Endodermal cell (in vitro differentiated cells): Measurements from ENCODE around the gene FOXI1. TPM values are rescaled to one million over a fixed set of nuclear protein-coding genes. Genes with fewer than 3 reads are reported as not detected.

Source experiments
- DNase-seq: peaks from one replicate; pipeline ENCODE4 v3.0.0-alpha.2; 2017
- H3K27ac ChIP-seq: 2 replicates; pipeline ENCODE4 v1.5.1; 2013; ENCODE audit warnings: mild to moderate bottlenecking, low read depth, low read length, moderate library complexity
- H3K27me3 ChIP-seq: 2 replicates; pipeline ENCODE4 v1.6.1; 2013; ENCODE audit warnings: mild to moderate bottlenecking, low read length, moderate library complexity; ENCODE audit not compliant: insufficient read depth, control insufficient read depth, poor library complexity, severe bottlenecking
- H3K36me3 ChIP-seq: 2 replicates; pipeline ENCODE4 v1.7.0; 2013; ENCODE audit warnings: mild to moderate bottlenecking, low read length, moderate library complexity; ENCODE audit not compliant: control insufficient read depth, insufficient read depth
- H3K4me1 ChIP-seq: one replicate; pipeline ENCODE4 v1.7.0; 2013; ENCODE audit warnings: low read length; ENCODE audit not compliant: control insufficient read depth, insufficient read depth
- H3K4me3 ChIP-seq: 2 replicates; pipeline ENCODE4 v1.5.1; 2013; ENCODE audit warnings: mild to moderate bottlenecking, low read length, moderate library complexity
- H3K9ac ChIP-seq: 2 replicates; pipeline ENCODE4 v1.6.1; 2013; ENCODE audit warnings: mild to moderate bottlenecking, low read length, moderate library complexity; ENCODE audit not compliant: poor library complexity, severe bottlenecking; ENCODE audit errors: extremely low read depth
- H3K9me3 ChIP-seq: 2 replicates; pipeline ENCODE4 v1.6.1; 2013; ENCODE audit warnings: mild to moderate bottlenecking, low read length, moderate library complexity; ENCODE audit not compliant: control insufficient read depth
- H3K27ac Mint-ChIP-seq: 2 replicates; pipeline ENCODE4 v1.8.0; 2020; ENCODE audit warnings: mixed read lengths
- H3K27me3 Mint-ChIP-seq: 2 replicates; pipeline ENCODE4 v1.8.0; 2021; ENCODE audit warnings: mild to moderate bottlenecking, mixed read lengths; ENCODE audit not compliant: insufficient read depth
- H3K36me3 Mint-ChIP-seq: 2 replicates; pipeline ENCODE4 v1.8.0; 2020; ENCODE audit warnings: low read depth, mixed read lengths
- H3K4me1 Mint-ChIP-seq: 2 replicates; pipeline ENCODE4 v1.8.0; 2020; ENCODE audit warnings: mixed read lengths
- H3K4me3 Mint-ChIP-seq: 2 replicates; pipeline ENCODE4 v1.8.0; 2020; ENCODE audit warnings: mild to moderate bottlenecking, moderate library complexity, mixed read lengths
- H3K9me3 Mint-ChIP-seq: 2 replicates; pipeline ENCODE4 v1.8.0; 2020; ENCODE audit warnings: mild to moderate bottlenecking, mixed read lengths
- CTCF ChIP-seq: fragments of 200-600 bp; sonication (generic); conservative IDR thresholded peaks from 2 replicates; pipeline ENCODE4 v1.5.0; 2021; ENCODE audit warnings: antibody characterized with exemption, mild to moderate bottlenecking
- WGBS, 2 experiments: methylation state at CpG; one replicate each; pipeline versions ENCODE4 v1.1.5 to v1.1.7; 2013; ENCODE audit warnings: missing lambda C conversion rate in 2 of 2, mixed read lengths in 1 of 2; ENCODE audit not compliant: insufficient coverage in 1 of 2, insufficient read length in 1 of 2; 5-methylcytosine and 5-hydroxymethylcytosine counted together
- total RNA-seq, 2 donors: library from RNA; stranded (reverse); fragmentation: NEBNext Ultra II Directional in 1 of 2; extraction: Animal tissue kit (Norgen Biotek cat#: 25700) in 1 of 2; gene quantifications; 2 replicates in 1 of 2; 3 replicates in 1 of 2; pipeline ENCODE4 v1.2.1, GENCODE V29; 2021

The FOXI1 gene
- total RNA-seq, 2 donors from 2014 or later: 0.44 to 3.5 TPM

- peak; percentile 33 for DNase-seq
- no peak for TF ChIP-seq CTCF
- Histone ChIP-seq H3K9me3 (no peaks in the 10 kb centered on the region), H3K27me3 (no peaks in the 10 kb centered on the region), H3K9ac (no peak overlapping the region), H3K27ac (no peak overlapping the region), H3K4me1 (no peaks in the 10 kb centered on the region), H3K4me3 (no peak overlapping the region), H3K36me3 (no peaks in the 10 kb centered on the region)
- Mint-ChIP-seq H3K36me3 (no peaks in the 10 kb centered on the region), H3K9me3 (no peaks in the 10 kb centered on the region), H3K27ac (no peak overlapping the region), H3K4me1 (peaks cover 4% of the 10 kb centered on the region), H3K4me3 (no peak overlapping the region), H3K27me3 (no peaks in the 10 kb centered on the region)
- 93 to 96% methylated on average over 7 of the region's 7 CpGs for WGBS, 2 experiments
Observed at GRCh38 chr5:170143091-170143490, 37.4 kb downstream of the FOXI1 start.

GRCh38 chr5:170143710-170144109 is 38.0 kb downstream of the FOXI1 start:
- Mint-ChIP-seq H3K27me3 (no peaks in the 10 kb centered on the region), H3K4me3 (no peak overlapping the region), H3K27ac (no peak overlapping the region), H3K36me3 (no peaks in the 10 kb centered on the region), H3K4me1 (peaks cover 4% of the 10 kb centered on the region), H3K9me3 (no peaks in the 10 kb centered on the region)
- Histone ChIP-seq H3K27me3 (no peaks in the 10 kb centered on the region), H3K36me3 (no peaks in the 10 kb centered on the region), H3K4me1 (no peaks in the 10 kb centered on the region), H3K4me3 (no peak overlapping the region), H3K27ac (no peak overlapping the region), H3K9ac (no peak overlapping the region), H3K9me3 (no peaks in the 10 kb centered on the region)
- DNase-seq: peak; percentile 13
- no peak for TF ChIP-seq CTCF
- 83 to 93% methylated on average over 2 of the region's 2 CpGs for WGBS, 2 experiments

GRCh38 chr5:170144286-170145023 is 38.8 kb downstream of the FOXI1 start:
- Histone ChIP-seq H3K36me3 (no peaks in the 10 kb centered on the region), H3K4me3 (no peak overlapping the region), H3K9ac (no peak overlapping the region), H3K27me3 (no peaks in the 10 kb centered on the region), H3K9me3 (no peaks in the 10 kb centered on the region), H3K4me1 (no peaks in the 10 kb centered on the region), H3K27ac (no peak overlapping the region)
- H3K36me3 Mint-ChIP-seq: no peaks in the 10 kb centered on the region
- WGBS, 2 experiments: 87 to 88% methylated on average over 4 to 11 of the region's 11 CpGs
- no peaks in the 10 kb centered on the region for H3K27me3 Mint-ChIP-seq
- TF ChIP-seq CTCF: no peak
- no peak overlapping the region for H3K4me3 Mint-ChIP-seq
- DNase-seq: peak; percentile 31
- no peaks in the 10 kb centered on the region for H3K9me3 Mint-ChIP-seq
- peaks cover 4% of the 10 kb centered on the region for H3K4me1 Mint-ChIP-seq
- no peak overlapping the region for H3K27ac Mint-ChIP-seq
